C4-2B (cell line): ENCODE data around the gene TUBB4A.

Experiments
- CTCF ChIP-seq: fragments of 450-650 bp; conservative IDR thresholded peaks from 2 replicates; pipeline ENCODE4 v1.5.1; 2017; ENCODE audit warnings: mild to moderate bottlenecking
- ZFX ChIP-seq: fragments of 450-650 bp; IDR thresholded peaks from 2 replicates; pipeline ENCODE4 v1.6.1; 2017

- no peak for TF ChIP-seq CTCF
- TF ChIP-seq ZFX: no peak
These were observed 12.0 kb downstream of the TUBB4A start for GRCh38 chr19:6490134-6490533.
